Kidney epithelial cell (primary cell): ENCODE measurements around the gene AP3M1. TPM values are rescaled to one million over a fixed set of nuclear protein-coding genes. Genes with fewer than 3 reads are reported as not detected.
A peak's percentile ranks its signal among the peaks of the same experiment; 100 is the strongest.
"Not testable (repeated sequence)": the region's sequence is repeated elsewhere in the genome, so short reads cannot be mapped to it uniquely, and the experiment has no call there.

Source experiments
- DNase-seq: peaks from one replicate; pipeline ENCODE4 v3.0.0-alpha.2; 2010; ENCODE audit warnings: low read depth
- H3K27me3 ChIP-seq: 2 replicates; pipeline ENCODE4 v1.6.0; 2011; ENCODE audit warnings: low read length; ENCODE audit not compliant: control insufficient read depth, insufficient read depth
- H3K36me3 ChIP-seq: 2 replicates; pipeline ENCODE4 v1.5.1; 2011; ENCODE audit warnings: low read length; ENCODE audit not compliant: control insufficient read depth, insufficient read depth
- H3K4me3 ChIP-seq: 2 replicates; pipeline ENCODE4 v1.5.1; 2011; ENCODE audit warnings: low read depth, mild to moderate bottlenecking, control low read depth, low read length
- CTCF ChIP-seq: IDR thresholded peaks from 2 replicates; pipeline ENCODE4 v1.5.1; 2011; ENCODE audit warnings: mild to moderate bottlenecking, moderate library complexity, low read length, control low read depth, inconsistent platforms; ENCODE audit not compliant: insufficient read depth, poor library complexity, severe bottlenecking
- total RNA-seq: library from RNA; depleted of rRNA; stranded (reverse); fragments of >200 nt; gene quantifications from 2 replicates; pipeline ENCODE4 v1.2.3, GENCODE V29; 2015

Gene AP3M1
- total RNA-seq, 1 donor from 2014 or later = 31.0 TPM

GRCh38 chr10:74145133-74145532 lies 5.5 kb downstream of the AP3M1 start:
- H3K36me3 ChIP-seq = no peaks in the 10 kb centered on the region
- no peak overlapping the region for H3K4me3 ChIP-seq
- no peak for TF ChIP-seq CTCF
- no peaks in the 10 kb centered on the region for H3K27me3 ChIP-seq
- peak; percentile 35 for DNase-seq

- Histone ChIP-seq H3K27me3 (no peaks in the 10 kb centered on the region), H3K36me3 (no peaks in the 10 kb centered on the region), H3K4me3 (no peak overlapping the region)
- no peak for DNase-seq
- TF ChIP-seq CTCF = no peak
Observed at GRCh38 chr10:74140553-74140952, 10.1 kb downstream of the AP3M1 start.

- TF ChIP-seq CTCF = no peak
- no peaks in the 10 kb centered on the region for H3K27me3 ChIP-seq
- DNase-seq = no peak
- H3K36me3 ChIP-seq = no peaks in the 10 kb centered on the region
- no peak overlapping the region for H3K4me3 ChIP-seq
Observed at GRCh38 chr10:74139981-74140380, 10.6 kb downstream of the AP3M1 start.

- H3K36me3 ChIP-seq = not testable (repeated sequence)
Observed at GRCh38 chr10:74138596-74138995, 12.0 kb downstream of the AP3M1 start.

GRCh38 chr10:74137992-74138391 lies 12.6 kb downstream of the AP3M1 start:
- H3K4me3 ChIP-seq = no peak overlapping the region
- TF ChIP-seq CTCF = no peak
- no peak for DNase-seq
- no peaks in the 10 kb centered on the region for H3K36me3 ChIP-seq
- no peaks in the 10 kb centered on the region for H3K27me3 ChIP-seq

More at GRCh38 chr10:74138596-74138995, 12.0 kb downstream of the AP3M1 start:
- not testable (repeated sequence) for H3K4me3 ChIP-seq, H3K27me3 ChIP-seq, DNase-seq

- DNase-seq = no peak
- TF ChIP-seq CTCF = no peak
- Histone ChIP-seq H3K36me3 (no peaks in the 10 kb centered on the region), H3K4me3 (no peak overlapping the region), H3K27me3 (no peaks in the 10 kb centered on the region)
Observed at GRCh38 chr10:74135452-74135851, 15.2 kb downstream of the AP3M1 start.
